ENCODE results near the gene CHST9. TPM values are rescaled to one million over a fixed set of nuclear protein-coding genes. Genes with fewer than 3 reads are reported as not detected.
A peak's percentile ranks its signal among the peaks of the same experiment; 100 is the strongest.
"Not testable (repeated sequence)": the region's sequence is repeated elsewhere in the genome, so short reads cannot be mapped to it uniquely, and the experiment has no call there.

Gene CHST9
- total RNA-seq, 2 donors from 2014 or later = not detected

GRCh38 chr18:27113358-27113757 lies 71.8 kb downstream of the CHST9 start:
- DNase-seq = no peak
- no peak overlapping the region for H3K27ac Mint-ChIP-seq
- H3K9me3 Mint-ChIP-seq = peaks cover 0 to 3% of the 10 kb centered on the region in 2 donors
- no peak for ATAC-seq (replicated peaks in 1 of 2)
- no peaks in the 10 kb centered on the region for H3K27me3 Mint-ChIP-seq (ENCODE audit: low read depth)
- H3K4me1 Mint-ChIP-seq (ENCODE audit: low read depth) = no peaks in the 10 kb centered on the region
- H3K36me3 Mint-ChIP-seq (ENCODE audit: insufficient read depth in 2 of 2) = no peaks in the 10 kb centered on the region
- no peak overlapping the region for H3K4me3 Mint-ChIP-seq

DNA sequence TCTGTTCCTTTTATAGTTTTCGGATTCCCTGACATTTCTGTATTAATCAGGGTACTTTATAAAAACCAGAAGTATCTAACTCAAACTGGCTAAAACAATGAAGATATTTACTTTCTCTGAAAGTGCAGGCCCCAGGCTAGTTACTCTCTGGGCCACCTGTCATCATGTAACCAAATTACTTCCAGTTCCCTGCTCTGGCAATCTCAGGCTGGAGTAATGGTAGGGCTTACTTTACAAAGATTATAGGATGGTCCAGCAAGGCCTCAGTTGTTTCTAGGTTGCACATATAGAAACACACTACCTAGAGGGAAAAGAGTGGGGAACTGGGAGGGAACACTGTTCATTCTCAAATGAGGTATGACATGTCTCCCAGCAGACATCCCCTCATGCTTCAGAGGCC lies 74.8 kb downstream of the CHST9 start:
- Mint-ChIP-seq H3K27ac (no peak overlapping the region), H3K9me3 (no peaks in the 10 kb centered on the region), H3K4me1 (ENCODE audit: low read depth) (no peaks in the 10 kb centered on the region), H3K27me3 (ENCODE audit: low read depth) (no peaks in the 10 kb centered on the region), H3K4me3 (no peak overlapping the region), H3K36me3 (ENCODE audit: insufficient read depth in 2 of 2) (no peaks in the 10 kb centered on the region)
- DNase-seq (no peak), ATAC-seq (replicated peaks in 1 of 2) (no peak)

GRCh38 chr18:27109451-27109850 lies 75.7 kb downstream of the CHST9 start:
- DNase-seq (no peak), ATAC-seq (replicated peaks in 1 of 2) (no peak)
- Mint-ChIP-seq H3K27me3 (ENCODE audit: low read depth) (no peaks in the 10 kb centered on the region), H3K36me3 (ENCODE audit: insufficient read depth in 2 of 2) (no peaks in the 10 kb centered on the region), H3K27ac (no peak overlapping the region), H3K9me3 (no peaks in the 10 kb centered on the region), H3K4me3 (no peak overlapping the region), H3K4me1 (ENCODE audit: low read depth) (no peaks in the 10 kb centered on the region)

DNA sequence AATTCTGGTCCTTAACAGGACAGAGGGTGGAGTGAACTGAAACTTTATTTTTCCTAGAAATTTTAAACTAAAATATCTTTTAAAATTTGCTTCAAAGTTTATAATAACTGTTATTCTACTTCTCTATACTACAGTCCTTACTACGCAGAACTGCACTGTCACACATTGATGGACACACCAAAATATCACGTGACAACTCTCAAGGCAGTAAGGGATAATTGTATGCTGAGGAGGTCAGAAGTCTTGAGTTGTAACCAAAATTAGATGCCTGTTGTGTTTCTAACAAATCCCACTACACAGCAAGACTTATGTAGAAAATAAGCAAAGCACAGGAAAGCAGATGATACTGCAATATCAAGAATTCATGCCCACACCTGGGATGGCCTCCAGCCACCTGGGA lies 76.3 kb downstream of the CHST9 start:
- Mint-ChIP-seq H3K36me3 (ENCODE audit: insufficient read depth in 2 of 2) (no peaks in the 10 kb centered on the region), H3K27me3 (ENCODE audit: low read depth) (no peaks in the 10 kb centered on the region), H3K4me1 (ENCODE audit: low read depth) (no peaks in the 10 kb centered on the region), H3K4me3 (no peak overlapping the region), H3K9me3 (no peaks in the 10 kb centered on the region), H3K27ac (no peak overlapping the region)
- DNase-seq (no peak), ATAC-seq (replicated peaks in 1 of 2) (no peak)

DNA sequence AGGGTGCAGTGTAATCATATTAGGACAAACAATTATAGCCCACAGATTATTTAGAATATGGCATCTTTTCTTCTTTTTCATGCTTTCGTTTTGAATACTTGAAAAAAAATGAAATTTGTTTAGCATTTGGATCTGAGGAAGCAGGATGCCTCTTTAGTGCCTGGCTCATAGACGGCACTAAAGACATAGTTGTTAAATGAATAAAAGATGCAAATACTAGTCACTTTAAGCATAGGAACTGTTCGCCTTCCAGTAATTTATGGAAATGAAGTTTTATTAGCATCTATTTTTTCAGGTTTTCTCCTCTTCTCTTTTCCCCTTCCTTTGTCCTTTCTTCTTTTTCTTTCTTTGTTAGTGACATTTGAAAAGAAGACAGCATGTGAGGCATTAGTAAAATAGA lies 80.4 kb downstream of the CHST9 start:
- Mint-ChIP-seq H3K27me3 (ENCODE audit: low read depth) (no peaks in the 10 kb centered on the region), H3K9me3 (peaks cover 2 to 3% of the 10 kb centered on the region in 2 donors), H3K4me1 (ENCODE audit: low read depth) (no peaks in the 10 kb centered on the region), H3K36me3 (ENCODE audit: insufficient read depth in 2 of 2) (no peaks in the 10 kb centered on the region), H3K4me3 (no peak overlapping the region), H3K27ac (no peak overlapping the region)
- DNase-seq (no peak), ATAC-seq (replicated peaks in 1 of 2) (no peak)

GRCh38 chr18:27094621-27095020 lies 90.5 kb downstream of the CHST9 start:
- Mint-ChIP-seq H3K27me3 (ENCODE audit: low read depth) (no peaks in the 10 kb centered on the region), H3K4me3 (no peak overlapping the region), H3K4me1 (ENCODE audit: low read depth) (no peaks in the 10 kb centered on the region), H3K9me3 (peaks cover 8 to 12% of the 10 kb centered on the region in 2 donors), H3K36me3 (ENCODE audit: insufficient read depth in 2 of 2) (peaks cover 0 to 2% of the 10 kb centered on the region in 2 donors), H3K27ac (no peak overlapping the region)
- DNase-seq (no peak), ATAC-seq (replicated peaks in 1 of 2) (no peak)

- H3K36me3 Mint-ChIP-seq (ENCODE audit: insufficient read depth in 2 of 2); H3K27ac Mint-ChIP-seq; H3K4me3 Mint-ChIP-seq; H3K9me3 Mint-ChIP-seq; DNase-seq; ATAC-seq (replicated peaks in 1 of 2); H3K4me1 Mint-ChIP-seq (ENCODE audit: low read depth); H3K27me3 Mint-ChIP-seq (ENCODE audit: low read depth): not testable (repeated sequence)
Observed at GRCh38 chr18:27093290-27093689, 91.8 kb downstream of the CHST9 start.

- Mint-ChIP-seq H3K4me1 (ENCODE audit: low read depth) (no peaks in the 10 kb centered on the region), H3K27me3 (ENCODE audit: low read depth) (no peaks in the 10 kb centered on the region), H3K27ac (no peak overlapping the region), H3K9me3 (peaks cover 7 to 10% of the 10 kb centered on the region in 2 donors), H3K4me3 (no peak overlapping the region), H3K36me3 (ENCODE audit: insufficient read depth in 2 of 2) (no peaks in the 10 kb centered on the region)
- ATAC-seq (replicated peaks in 1 of 2) (no peak), DNase-seq (no peak)
Observed at GRCh38 chr18:27081701-27082100, 103.4 kb downstream of the CHST9 start.

DNA sequence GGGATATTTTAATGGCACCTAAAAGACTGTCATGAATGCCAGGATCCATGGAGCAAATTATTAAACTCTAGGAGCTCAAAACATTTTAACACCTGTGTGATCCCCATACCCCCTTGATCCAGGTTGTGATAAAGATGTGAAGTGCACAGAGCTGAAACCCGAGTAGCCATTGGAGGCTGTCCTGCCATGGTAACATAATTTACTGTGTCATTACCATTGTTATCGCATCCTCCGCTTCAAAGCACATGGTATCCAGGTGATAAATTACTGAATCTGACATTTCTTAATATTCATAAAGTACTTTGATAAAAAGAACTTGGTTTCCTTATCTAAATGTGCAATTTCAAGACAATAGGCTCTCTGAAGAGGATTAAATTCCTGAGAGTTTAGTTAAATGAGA lies 109.3 kb downstream of the CHST9 start:
- H3K4me1 Mint-ChIP-seq (ENCODE audit: low read depth) = no peaks in the 10 kb centered on the region
- ATAC-seq (replicated peaks in 1 of 2) (no peak), DNase-seq (no peak)
- no peaks in the 10 kb centered on the region for H3K36me3 Mint-ChIP-seq (ENCODE audit: insufficient read depth in 2 of 2)
- peaks cover 8% of the 10 kb centered on the region in 2 donors for H3K9me3 Mint-ChIP-seq
- no peak overlapping the region for H3K4me3 Mint-ChIP-seq
- H3K27ac Mint-ChIP-seq = peak overlapping the region; percentile 15
- no peaks in the 10 kb centered on the region for H3K27me3 Mint-ChIP-seq (ENCODE audit: low read depth)

- no peak for ATAC-seq (replicated peaks in 1 of 2)
Observed at GRCh38 chr18:27073404-27073830, 111.7 kb downstream of the CHST9 start.

DNA sequence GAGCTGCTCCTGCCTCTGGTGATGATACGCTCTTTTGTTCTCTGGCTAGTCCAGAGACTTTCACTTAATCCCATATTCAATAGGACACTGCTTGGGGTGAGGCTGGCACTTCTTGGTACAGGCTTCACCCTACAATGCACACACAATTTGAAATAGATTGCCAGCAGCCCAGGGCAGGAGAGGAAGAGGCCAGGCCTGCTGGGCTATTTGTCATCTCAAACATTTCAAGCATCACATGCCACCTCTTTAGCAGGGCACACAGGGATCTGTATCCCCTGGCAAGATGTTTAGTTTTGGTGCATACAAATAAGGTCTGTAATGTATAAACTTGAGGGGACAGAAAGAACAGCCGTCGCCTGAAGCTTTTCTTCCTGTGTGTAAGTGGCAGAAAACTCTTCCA lies 120.4 kb downstream of the CHST9 start:
- Mint-ChIP-seq H3K4me3 (no peak overlapping the region), H3K4me1 (ENCODE audit: low read depth) (no peaks in the 10 kb centered on the region), H3K9me3 (peaks cover 3 to 8% of the 10 kb centered on the region in 2 donors), H3K27me3 (ENCODE audit: low read depth) (no peaks in the 10 kb centered on the region), H3K36me3 (ENCODE audit: insufficient read depth in 2 of 2) (peaks cover 0 to 2% of the 10 kb centered on the region in 2 donors), H3K27ac (no peak overlapping the region)
- ATAC-seq (replicated peaks in 1 of 2) = no peak
- DNase-seq = no peak

More at GRCh38 chr18:27073404-27073830, 111.7 kb downstream of the CHST9 start:
- H3K36me3 Mint-ChIP-seq (ENCODE audit: insufficient read depth in 2 of 2) = no peaks in the 10 kb centered on the region
- no peaks in the 10 kb centered on the region for H3K4me1 Mint-ChIP-seq (ENCODE audit: low read depth)
- H3K27ac Mint-ChIP-seq = no peak overlapping the region
- H3K27me3 Mint-ChIP-seq (ENCODE audit: low read depth) = no peaks in the 10 kb centered on the region
- peaks cover 5 to 6% of the 10 kb centered on the region in 2 donors for H3K9me3 Mint-ChIP-seq
- no peak for DNase-seq
- no peak overlapping the region for H3K4me3 Mint-ChIP-seq

GRCh38 chr18:27062802-27063201 lies 122.3 kb downstream of the CHST9 start:
- peaks cover 0 to 2% of the 10 kb centered on the region in 2 donors for H3K36me3 Mint-ChIP-seq (ENCODE audit: insufficient read depth in 2 of 2)
- H3K27me3 Mint-ChIP-seq (ENCODE audit: low read depth) = no peaks in the 10 kb centered on the region
- H3K4me3 Mint-ChIP-seq = no peak overlapping the region
- H3K9me3 Mint-ChIP-seq = peaks cover 5 to 8% of the 10 kb centered on the region in 2 donors
- H3K27ac Mint-ChIP-seq = no peak overlapping the region
- H3K4me1 Mint-ChIP-seq (ENCODE audit: low read depth) = no peaks in the 10 kb centered on the region
- DNase-seq (no peak), ATAC-seq (replicated peaks in 1 of 2) (no peak)

DNA sequence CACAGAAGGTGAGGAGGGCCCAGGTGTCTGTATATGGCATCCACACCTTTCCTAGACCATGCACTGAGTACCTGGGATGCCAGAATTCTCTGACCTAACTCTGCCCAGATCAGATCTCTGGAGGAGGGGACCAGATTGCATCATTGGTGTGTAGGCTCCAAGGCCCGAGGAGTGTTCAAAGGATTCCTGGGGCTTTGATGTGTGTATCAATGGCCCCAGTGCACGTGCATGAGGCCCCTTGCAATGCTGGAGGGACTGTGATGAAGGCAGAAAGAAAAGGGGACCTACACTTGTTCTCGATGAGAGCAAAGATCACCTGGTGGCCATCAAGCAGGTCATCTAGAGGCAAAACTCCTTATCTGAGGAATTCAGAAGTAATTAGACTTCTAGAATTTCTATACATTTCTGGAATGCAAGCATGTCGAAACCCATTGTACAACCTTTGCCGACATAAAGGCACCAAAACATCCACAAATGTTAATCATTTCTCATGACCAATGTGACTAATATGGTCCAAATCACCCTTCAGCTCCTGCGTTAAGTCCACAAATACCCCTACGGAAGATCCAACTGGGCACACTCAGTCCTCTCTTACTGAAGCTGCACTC lies 123.5 kb downstream of the CHST9 start:
- DNase-seq = no peak
- peaks cover 0 to 2% of the 10 kb centered on the region in 2 donors for H3K36me3 Mint-ChIP-seq (ENCODE audit: insufficient read depth in 2 of 2)
- no peaks in the 10 kb centered on the region for H3K4me1 Mint-ChIP-seq (ENCODE audit: low read depth)
- no peak for ATAC-seq (replicated peaks in 1 of 2)
- H3K9me3 Mint-ChIP-seq = peaks cover 5 to 8% of the 10 kb centered on the region in 2 donors
- H3K4me3 Mint-ChIP-seq = no peak overlapping the region
- H3K27ac Mint-ChIP-seq = no peak overlapping the region
- no peaks in the 10 kb centered on the region for H3K27me3 Mint-ChIP-seq (ENCODE audit: low read depth)

DNA sequence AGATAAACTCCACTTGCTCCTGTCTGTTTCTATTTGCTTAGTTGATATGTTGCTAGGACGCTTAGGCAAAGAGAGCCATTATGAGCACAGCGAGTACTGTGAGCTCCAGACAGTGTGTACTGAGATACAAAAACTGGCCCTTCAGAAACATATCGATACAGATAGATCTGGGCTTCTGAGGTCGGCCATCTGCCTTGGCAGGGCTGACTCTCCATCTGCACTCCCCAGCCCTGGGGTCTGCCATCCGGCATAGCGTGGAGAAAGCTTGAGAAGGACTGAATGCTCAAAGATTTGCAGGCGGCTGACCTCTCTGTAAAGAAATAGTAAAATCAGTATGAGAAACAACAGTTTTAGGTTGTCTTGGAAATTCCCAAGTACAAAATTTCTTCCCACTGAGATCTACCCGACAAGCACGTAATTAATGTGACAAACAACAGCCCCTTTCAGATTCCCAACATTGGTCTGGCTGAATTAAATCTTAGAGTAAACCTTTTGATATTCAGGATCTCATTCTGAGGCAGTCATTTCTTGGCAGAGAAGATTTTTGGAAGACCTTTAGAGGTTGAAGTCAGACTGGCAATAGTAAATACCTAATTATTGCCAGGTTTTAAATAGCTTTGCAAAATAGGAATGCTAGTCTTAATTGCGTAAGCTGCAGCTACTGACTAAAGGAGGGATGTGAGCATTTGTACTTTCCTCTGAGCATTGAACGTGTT lies 127.4 kb downstream of the CHST9 start:
- H3K36me3 Mint-ChIP-seq (ENCODE audit: insufficient read depth in 2 of 2) = no peaks in the 10 kb centered on the region
- H3K9me3 Mint-ChIP-seq = peaks cover 5 to 7% of the 10 kb centered on the region in 2 donors
- H3K4me3 Mint-ChIP-seq = no peak overlapping the region
- no peak for ATAC-seq (replicated peaks in 1 of 2)
- no peaks in the 10 kb centered on the region for H3K27me3 Mint-ChIP-seq (ENCODE audit: low read depth)
- H3K4me1 Mint-ChIP-seq (ENCODE audit: low read depth) = no peaks in the 10 kb centered on the region
- DNase-seq = no peak
- no peak overlapping the region for H3K27ac Mint-ChIP-seq
